Panc1 (cell line): ENCODE measurements around the gene WNT7B. TPM values are rescaled to one million over a fixed set of nuclear protein-coding genes. Genes with fewer than 3 reads are reported as not detected.

Experiments used
- ATAC-seq: fragments of 200-7000 bp; cut with Tn5 transposase; 2 replicates; pipeline ENCODE4 v1.9.1; 2020; ENCODE audit warnings: mild to moderate bottlenecking, moderate library complexity
- BruUV-seq: library from RNA; stranded (reverse); fragments of 400-500 nt; replicated peaks from 2 replicates; lab custom pipeline; 2021; lab: Mats Ljungman, UMichigan
- CTCF ChIA-PET: fragments of 300-600 bp; sonication (Branson Sonifier 250); formaldehyde crosslinking; loops from one replicate; lab custom pipeline; 2022; ENCODE audit warnings: antibody characterized with exemption; lab: Charles Lee
- POLR2A ChIA-PET: fragments of 300-600 bp; sonication (Branson Sonifier 250); formaldehyde crosslinking; loops from one replicate; lab custom pipeline; 2022; ENCODE audit warnings: antibody characterized with exemption; lab: Charles Lee
- DNase-seq: peaks from one replicate; pipeline ENCODE4 v3.0.0-alpha.2; 2010; ENCODE audit warnings: low read depth, low spot score
- H3K27ac ChIP-seq: 2 replicates; pipeline ENCODE4 v1.5.1; 2011; ENCODE audit warnings: mild to moderate bottlenecking, low read length, inconsistent platforms
- H3K27me3 ChIP-seq: fragments of 200-500 bp; sonication (Bioruptor generic); 2 replicates; pipeline ENCODE4 v1.6.0; 2014; ENCODE audit warnings: low read length, inconsistent platforms; ENCODE audit not compliant: control insufficient read depth, insufficient read depth
- H3K36me3 ChIP-seq: fragments of 200-500 bp; sonication (Bioruptor generic); 2 replicates; pipeline ENCODE4 v1.5.1; 2014; ENCODE audit warnings: inconsistent platforms, mild to moderate bottlenecking, low read length, moderate library complexity; ENCODE audit not compliant: control insufficient read depth, insufficient read depth
- H3K4me1 ChIP-seq: 2 replicates; pipeline ENCODE4 v1.5.1; 2011; ENCODE audit warnings: inconsistent platforms, mild to moderate bottlenecking, low read length, moderate library complexity; ENCODE audit not compliant: control insufficient read depth, insufficient read depth
- H3K4me3 ChIP-seq, 2 experiments: 2 replicates each; pipeline ENCODE4 v1.5.1; 2011 to 2012; ENCODE audit warnings: low read depth in 2 of 2, low read length in 2 of 2, mild to moderate bottlenecking in 2 of 2, inconsistent platforms in 1 of 2, moderate library complexity in 1 of 2
- H3K9me3 ChIP-seq: fragments of 200-500 bp; sonication (Bioruptor generic); 2 replicates; pipeline ENCODE4 v1.5.1; 2014; ENCODE audit warnings: low read depth, mild to moderate bottlenecking, inconsistent platforms, low read length, moderate library complexity; ENCODE audit not compliant: control insufficient read depth, insufficient read depth
- POLR2AphosphoS5 ChIP-seq: IDR thresholded peaks from 2 replicates; pipeline ENCODE4 v1.6.1; 2012; ENCODE audit warnings: mild to moderate bottlenecking, low read depth, low read length, moderate library complexity
- REST ChIP-seq, 2 experiments: IDR thresholded peaks; 2 replicates each; pipeline ENCODE4 v1.6.1; 2011 to 2012; ENCODE audit warnings: low read depth in 2 of 2, control low read depth in 1 of 2, low read length in 1 of 2, mild to moderate bottlenecking in 1 of 2, moderate library complexity in 1 of 2; ENCODE audit not compliant: insufficient read depth in 1 of 2
- SIN3A ChIP-seq: IDR thresholded peaks from 2 replicates; pipeline ENCODE4 v1.6.1; 2012; ENCODE audit warnings: low read depth, mild to moderate bottlenecking, low read length, moderate library complexity, borderline replicate concordance; ENCODE audit not compliant: insufficient read depth
- TCF7L2 ChIP-seq: IDR thresholded peaks from 2 replicates; pipeline ENCODE4 v1.6.1; 2011; ENCODE audit warnings: mild to moderate bottlenecking, low read depth, low read length, inconsistent platforms
- in situ Hi-C: cut with HindIII; loops from 2 replicates; pipeline ENCODE4 v1.10.0; 2016; ENCODE audit warnings: low sequenced_read_pairs, low pct_unique_long_range_greater_than_20kb
- intact Hi-C: fragments of 100-400 bp; cut with micrococcal nuclease; formaldehyde crosslinking; loops from one replicate; pipeline ENCODE4 v1.10.0; 2022; ENCODE audit not compliant: unreplicated experiment
- total RNA-seq: library from RNA; stranded (reverse); gene quantifications from one replicate; pipeline ENCODE4 v1.2.1, GENCODE V29; 2021; ENCODE audit not compliant: unreplicated experiment
- TF ChIP-seq, protein P1 (sequence below): fragments of 450-650 bp; IDR thresholded peaks from 2 replicates; pipeline ENCODE4 v1.5.1; 2017; ENCODE audit warnings: mild to moderate bottlenecking

WNT7B gene
- total RNA-seq, 1 experiment from 2014 or later = 52.1 TPM

- Histone ChIP-seq H3K36me3 (no peaks in the 10 kb centered on the region), H3K9me3 (no peaks in the 10 kb centered on the region), H3K27ac (no peak overlapping the region), H3K4me1 (peaks cover 41% of the 10 kb centered on the region), H3K27me3 (no peaks in the 10 kb centered on the region), H3K4me3 (no peak overlapping the region)
- in situ Hi-C loops = no loop called here
- no peak for TF ChIP-seq POLR2AphosphoS5
- no peak for TF ChIP-seq REST (IDR thresholded peaks at IDR 0.05; ENCODE audit: insufficient read depth in 1 of 2, low read depth in 2 of 2, low read length in 1 of 2)
- no peak for TF ChIP-seq TCF7L2
- TF ChIP-seq, protein P1, sequence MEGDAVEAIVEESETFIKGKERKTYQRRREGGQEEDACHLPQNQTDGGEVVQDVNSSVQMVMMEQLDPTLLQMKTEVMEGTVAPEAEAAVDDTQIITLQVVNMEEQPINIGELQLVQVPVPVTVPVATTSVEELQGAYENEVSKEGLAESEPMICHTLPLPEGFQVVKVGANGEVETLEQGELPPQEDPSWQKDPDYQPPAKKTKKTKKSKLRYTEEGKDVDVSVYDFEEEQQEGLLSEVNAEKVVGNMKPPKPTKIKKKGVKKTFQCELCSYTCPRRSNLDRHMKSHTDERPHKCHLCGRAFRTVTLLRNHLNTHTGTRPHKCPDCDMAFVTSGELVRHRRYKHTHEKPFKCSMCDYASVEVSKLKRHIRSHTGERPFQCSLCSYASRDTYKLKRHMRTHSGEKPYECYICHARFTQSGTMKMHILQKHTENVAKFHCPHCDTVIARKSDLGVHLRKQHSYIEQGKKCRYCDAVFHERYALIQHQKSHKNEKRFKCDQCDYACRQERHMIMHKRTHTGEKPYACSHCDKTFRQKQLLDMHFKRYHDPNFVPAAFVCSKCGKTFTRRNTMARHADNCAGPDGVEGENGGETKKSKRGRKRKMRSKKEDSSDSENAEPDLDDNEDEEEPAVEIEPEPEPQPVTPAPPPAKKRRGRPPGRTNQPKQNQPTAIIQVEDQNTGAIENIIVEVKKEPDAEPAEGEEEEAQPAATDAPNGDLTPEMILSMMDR = no peak
- TF ChIP-seq SIN3A = no peak
- DNase-seq (no peak), ATAC-seq (peak; percentile 43)
- ChIA-PET CTCF (no interaction called here), POLR2A (no interaction called here)
- BruUV-seq = no TSS peak
- intact Hi-C loops = no loop called here
Observed at GRCh38 chr22:45942344-45942743, 34.6 kb downstream of the WNT7B start.

DNA sequence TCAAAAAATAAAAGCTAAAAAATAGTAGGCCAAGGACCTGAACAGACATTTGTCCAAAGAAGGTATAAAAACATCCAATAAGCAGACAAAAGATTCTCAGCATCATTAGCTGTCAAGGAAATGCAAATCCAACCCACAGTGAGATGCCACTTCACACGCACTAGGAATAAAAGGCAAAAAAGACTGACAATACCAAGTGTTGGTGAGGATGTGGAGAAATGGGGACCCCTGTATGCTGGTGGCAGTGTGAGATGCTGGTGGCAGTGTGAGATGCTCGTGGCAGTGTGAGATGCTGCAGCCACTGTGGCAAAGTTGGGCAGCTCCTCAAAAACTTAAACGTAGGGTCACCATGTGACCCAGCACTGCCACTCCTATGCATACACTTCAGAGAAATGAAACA, 38.0 kb downstream of the WNT7B start:
- intact Hi-C loops (no loop called here), in situ Hi-C loops (no loop called here)
- Histone ChIP-seq H3K27ac (no peak overlapping the region), H3K27me3 (no peaks in the 10 kb centered on the region), H3K4me1 (peaks cover 45% of the 10 kb centered on the region), H3K36me3 (no peaks in the 10 kb centered on the region), H3K4me3 (no peak overlapping the region), H3K9me3 (no peaks in the 10 kb centered on the region)
- ChIA-PET POLR2A (no interaction called here), CTCF (no interaction called here)
- TF ChIP-seq SIN3A (no peak), POLR2AphosphoS5 (no peak), REST (IDR thresholded peaks at IDR 0.05; ENCODE audit: insufficient read depth in 1 of 2, low read depth in 2 of 2, low read length in 1 of 2) (no peak), TCF7L2 (no peak)
- TF ChIP-seq, protein P1 = no peak
- BruUV-seq = no TSS peak
- no peak for DNase-seq
- ATAC-seq = no peak
